Measurements from ENCODE around the gene SSBP3.

DNA sequence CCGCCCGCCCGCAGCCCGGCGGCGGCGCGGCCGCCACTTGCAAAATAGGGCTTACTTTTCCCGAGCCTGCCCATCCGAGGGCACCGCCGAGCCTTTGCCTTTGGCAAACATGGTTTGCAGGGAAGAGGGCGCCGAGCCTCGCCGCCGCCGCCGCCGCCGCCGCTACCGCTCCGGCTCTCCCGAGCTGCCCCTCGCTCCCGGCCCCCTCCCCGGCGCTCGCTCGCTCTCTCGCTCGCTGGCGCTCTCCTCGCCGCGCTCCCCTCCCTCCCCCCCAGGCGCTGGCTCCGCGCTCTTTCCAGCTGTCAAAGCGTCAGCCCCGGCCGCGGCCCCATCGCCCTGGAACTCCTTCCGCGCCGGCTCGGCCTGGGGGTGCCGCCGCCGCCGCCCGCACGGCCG is 298 bp downstream of the SSBP3 start:
- TF ChIP-seq CTCF (conservative IDR thresholded peaks at IDR 0.05) (no peak), EZH2 (IDR thresholded peaks at IDR 0.05; ENCODE audit: low read depth) (no peak)
